Breast epithelium (tissue), 3 donors: ENCODE measurements around the gene GMPR.

Experiments used
- POLR2A ChIP-seq: fragments of 450-650 bp; IDR thresholded peaks from one replicate; pipeline ENCODE4 v1.6.1; 2016; ENCODE audit warnings: antibody characterized with exemption, mild to moderate bottlenecking, moderate library complexity
- TF ChIP-seq, protein P1 (sequence below), 3 donors: fragments of 450-650 bp; IDR thresholded peaks; one replicate each; pipeline ENCODE4 v1.5.1; 2016 to 2017; ENCODE audit warnings: antibody characterized with exemption in 3 of 3, mild to moderate bottlenecking in 3 of 3, moderate library complexity in 3 of 3

DNA sequence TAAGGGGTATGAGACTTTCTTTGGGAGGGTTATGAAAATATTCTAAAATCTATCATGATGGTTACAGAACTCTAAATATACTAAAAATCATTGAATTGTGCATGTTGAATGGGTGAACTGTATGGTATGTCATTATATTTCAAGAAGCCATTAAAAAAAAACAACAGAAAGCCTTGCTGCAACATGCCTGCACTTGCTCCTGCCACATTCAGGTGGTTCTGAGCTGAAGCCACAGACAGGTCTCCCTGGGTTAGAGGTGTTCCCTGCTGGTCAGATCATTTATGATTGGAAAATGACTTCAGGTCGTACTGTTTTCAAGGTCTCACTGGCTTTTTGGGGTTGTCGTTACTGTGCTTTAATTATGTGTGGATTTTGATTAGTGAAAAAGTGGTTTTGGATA lies 13.3 kb downstream of the GMPR start:
- no peak for TF ChIP-seq POLR2A
- TF ChIP-seq, protein P1, sequence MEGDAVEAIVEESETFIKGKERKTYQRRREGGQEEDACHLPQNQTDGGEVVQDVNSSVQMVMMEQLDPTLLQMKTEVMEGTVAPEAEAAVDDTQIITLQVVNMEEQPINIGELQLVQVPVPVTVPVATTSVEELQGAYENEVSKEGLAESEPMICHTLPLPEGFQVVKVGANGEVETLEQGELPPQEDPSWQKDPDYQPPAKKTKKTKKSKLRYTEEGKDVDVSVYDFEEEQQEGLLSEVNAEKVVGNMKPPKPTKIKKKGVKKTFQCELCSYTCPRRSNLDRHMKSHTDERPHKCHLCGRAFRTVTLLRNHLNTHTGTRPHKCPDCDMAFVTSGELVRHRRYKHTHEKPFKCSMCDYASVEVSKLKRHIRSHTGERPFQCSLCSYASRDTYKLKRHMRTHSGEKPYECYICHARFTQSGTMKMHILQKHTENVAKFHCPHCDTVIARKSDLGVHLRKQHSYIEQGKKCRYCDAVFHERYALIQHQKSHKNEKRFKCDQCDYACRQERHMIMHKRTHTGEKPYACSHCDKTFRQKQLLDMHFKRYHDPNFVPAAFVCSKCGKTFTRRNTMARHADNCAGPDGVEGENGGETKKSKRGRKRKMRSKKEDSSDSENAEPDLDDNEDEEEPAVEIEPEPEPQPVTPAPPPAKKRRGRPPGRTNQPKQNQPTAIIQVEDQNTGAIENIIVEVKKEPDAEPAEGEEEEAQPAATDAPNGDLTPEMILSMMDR (IDR thresholded peaks at IDR 0.05), result no peak
